Activated T-helper 17 cell treated with anti-CD3 and anti-CD28 coated beads, Interleukin-2, amount 50 U/mL, for 72 hours (primary cell): Measurements from ENCODE around the gene DERL3. TPM values are rescaled to one million over a fixed set of nuclear protein-coding genes. Genes with fewer than 3 reads are reported as not detected.
"Not testable (repeated sequence)": the region's sequence is repeated elsewhere in the genome, so short reads cannot be mapped to it uniquely, and the experiment has no call there.

Source experiments
- ATAC-seq: fragments of 150-1000 bp; cut with Tn5 transposase; replicated peaks from 2 replicates; pipeline ENCODE4 v1.10.0; 2021; ENCODE audit warnings: mild to moderate bottlenecking, moderate library complexity
- H3K27ac Mint-ChIP-seq: one replicate; pipeline ENCODE4 v1.8.0; 2022; ENCODE audit warnings: mixed read lengths
- H3K27me3 Mint-ChIP-seq: one replicate; pipeline ENCODE4 v1.8.0; 2022; ENCODE audit warnings: mixed read lengths
- H3K36me3 Mint-ChIP-seq: one replicate; pipeline ENCODE4 v1.8.0; 2022; ENCODE audit warnings: low read depth, mild to moderate bottlenecking, mixed read lengths
- H3K4me1 Mint-ChIP-seq: one replicate; pipeline ENCODE4 v1.8.0; 2022; ENCODE audit warnings: mixed read lengths
- H3K4me3 Mint-ChIP-seq: one replicate; pipeline ENCODE4 v1.8.0; 2022; ENCODE audit warnings: mild to moderate bottlenecking, mixed read lengths
- H3K9me3 Mint-ChIP-seq: one replicate; pipeline ENCODE4 v1.8.0; 2022; ENCODE audit warnings: mixed read lengths
- total RNA-seq, 2 donors: library from RNA; stranded (reverse); gene quantifications; one replicate each; pipeline ENCODE4 v1.2.3, GENCODE V29; 2022

Gene DERL3
- total RNA-seq: 1 to 10 TPM; 5.0 to 9.3 TPM

DNA sequence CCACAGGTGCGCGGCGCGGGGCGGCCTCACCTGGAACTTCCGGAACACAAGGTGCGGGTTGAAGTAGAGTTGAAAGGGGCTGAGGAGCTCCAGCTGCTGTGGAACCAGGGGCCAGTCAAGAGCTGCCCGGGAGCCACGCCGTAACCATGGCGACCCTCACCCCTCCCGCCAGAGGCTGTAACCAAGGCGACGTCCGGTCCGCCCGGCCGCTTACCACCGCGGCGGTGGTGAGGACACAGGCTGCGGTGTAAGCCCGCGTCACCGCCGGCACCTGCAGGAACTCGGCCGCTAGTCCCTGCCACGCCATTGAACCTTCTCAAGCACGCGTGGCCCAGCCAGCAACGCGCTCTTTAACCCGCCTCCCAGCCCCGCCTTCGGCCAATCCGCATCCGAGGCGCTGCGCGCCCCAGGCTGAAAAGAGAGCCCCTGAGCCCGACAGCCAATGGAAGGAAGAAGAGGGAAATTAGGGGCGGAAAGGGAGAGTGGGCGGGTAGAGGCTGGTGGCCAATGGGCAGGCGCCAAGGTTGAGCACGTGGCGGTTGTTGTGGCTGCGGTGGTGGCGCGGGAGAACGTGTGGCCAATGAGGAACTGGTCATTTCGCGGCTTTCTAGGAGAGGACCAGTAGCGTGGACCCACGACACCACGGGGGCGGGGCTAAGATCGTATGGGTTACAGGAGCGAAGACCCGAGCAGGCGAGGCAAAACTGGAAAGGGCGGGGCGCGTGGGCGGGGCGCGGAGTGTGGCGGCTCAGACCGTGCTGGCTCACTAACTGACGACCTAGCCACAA, at the start of gene DERL3:
DERL3 (minus strand) TSS at position 326 of the 788 bp plus-strand sequence; CDS start at position 307, 19 bp downstream.
- Mint-ChIP-seq H3K36me3 (peaks cover 7% of the 10 kb centered on the region), H3K4me3 (peak within 1 kb of the TSS; percentile 96), H3K27me3 (peaks cover 4% of the 10 kb centered on the region), H3K9me3 (no peaks in the 10 kb centered on the region), H3K4me1 (peaks cover 8% of the 10 kb centered on the region), H3K27ac (peak within 1 kb of the TSS; percentile 53)
- peak; percentile 94 for ATAC-seq

DNA sequence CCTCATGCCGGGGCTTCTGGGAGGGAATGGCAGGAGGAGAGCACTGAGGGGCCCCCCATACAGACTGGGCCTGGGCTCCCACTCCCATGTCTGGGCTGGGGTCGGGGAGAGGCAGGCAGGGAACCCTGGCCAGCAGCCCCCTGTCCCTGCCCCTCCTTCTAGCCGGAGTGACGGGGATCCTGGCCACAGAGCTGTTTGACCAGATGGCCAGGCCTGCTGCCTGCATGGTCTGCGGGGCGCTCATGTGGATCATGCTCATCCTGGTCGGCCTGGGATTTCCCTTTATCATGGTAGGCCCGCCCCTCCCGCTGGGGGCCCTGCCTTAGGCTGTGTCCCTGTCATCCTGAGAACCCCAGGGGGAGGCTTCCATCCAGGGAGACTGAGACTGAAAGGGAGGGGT, 45.3 kb upstream of the DERL3 start:
- Mint-ChIP-seq H3K27ac (no peak overlapping the region), H3K36me3 (no peaks in the 10 kb centered on the region), H3K4me1 (peaks cover 5% of the 10 kb centered on the region), H3K9me3 (no peaks in the 10 kb centered on the region), H3K27me3 (no peaks in the 10 kb centered on the region), H3K4me3 (no peak overlapping the region)
- no peak for ATAC-seq

DNA sequence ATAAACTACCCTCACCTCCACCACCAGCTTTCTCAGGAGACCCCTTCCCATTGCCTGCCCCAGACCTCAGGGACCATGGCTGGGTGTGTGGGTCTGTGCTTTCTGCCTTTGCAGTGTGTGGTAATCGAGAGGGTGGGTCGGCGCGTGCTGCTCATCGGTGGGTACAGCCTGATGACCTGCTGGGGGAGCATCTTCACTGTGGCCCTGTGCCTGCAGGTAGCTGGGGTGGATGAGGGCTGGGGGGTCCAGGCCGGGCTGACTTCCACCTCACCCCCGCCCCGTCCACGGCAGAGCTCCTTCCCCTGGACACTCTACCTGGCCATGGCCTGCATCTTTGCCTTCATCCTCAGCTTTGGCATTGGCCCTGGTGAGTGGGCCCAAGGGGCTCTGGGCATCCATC, 44.9 kb upstream of the DERL3 start:
- ATAC-seq: no peak
- peaks cover 5% of the 10 kb centered on the region for H3K4me1 Mint-ChIP-seq
- H3K4me3 Mint-ChIP-seq: no peak overlapping the region

GRCh38 chr22:23882370-23882769, 43.6 kb upstream of the DERL3 start:
- peak overlapping the region; percentile 80 for H3K27ac Mint-ChIP-seq
- H3K36me3 Mint-ChIP-seq: no peaks in the 10 kb centered on the region
- no peak for ATAC-seq
- H3K4me3 Mint-ChIP-seq: no peak overlapping the region
- H3K27me3 Mint-ChIP-seq: no peaks in the 10 kb centered on the region
- H3K9me3 Mint-ChIP-seq: no peaks in the 10 kb centered on the region
- H3K4me1 Mint-ChIP-seq: peaks cover 5% of the 10 kb centered on the region

More for the DNA sequence above, 44.9 kb upstream of the DERL3 start:
- no peaks in the 10 kb centered on the region for H3K9me3 Mint-ChIP-seq
- H3K36me3 Mint-ChIP-seq: no peaks in the 10 kb centered on the region
- H3K27ac Mint-ChIP-seq: no peak overlapping the region
- no peaks in the 10 kb centered on the region for H3K27me3 Mint-ChIP-seq

GRCh38 chr22:23878219-23878618, 39.4 kb upstream of the DERL3 start:
- Mint-ChIP-seq H3K27me3 (no peaks in the 10 kb centered on the region), H3K4me1 (peaks cover 5% of the 10 kb centered on the region), H3K27ac (no peak overlapping the region), H3K4me3 (no peak overlapping the region), H3K36me3 (no peaks in the 10 kb centered on the region), H3K9me3 (no peaks in the 10 kb centered on the region)
- no peak for ATAC-seq

DNA sequence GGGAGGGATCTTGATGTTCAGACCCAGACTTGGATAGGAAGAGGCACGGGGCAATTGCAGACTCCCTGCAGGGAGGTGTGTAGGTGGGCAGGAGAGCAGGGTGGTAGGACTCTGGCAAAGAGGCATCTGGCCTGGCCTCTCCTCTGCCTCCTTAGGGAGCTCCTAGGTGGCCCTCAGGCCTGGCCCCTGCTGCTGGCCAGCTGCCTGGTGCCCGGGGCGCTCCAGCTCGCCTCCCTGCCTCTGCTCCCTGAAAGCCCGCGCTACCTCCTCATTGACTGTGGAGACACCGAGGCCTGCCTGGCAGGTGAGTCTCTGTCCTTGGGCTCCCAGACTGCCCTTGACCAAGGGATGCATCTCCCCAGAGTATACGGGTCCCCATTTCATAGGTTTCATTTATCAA, 38.8 kb upstream of the DERL3 start:
- H3K27ac Mint-ChIP-seq: no peak overlapping the region
- no peaks in the 10 kb centered on the region for H3K36me3 Mint-ChIP-seq
- H3K4me1 Mint-ChIP-seq: peaks cover 5% of the 10 kb centered on the region
- no peaks in the 10 kb centered on the region for H3K9me3 Mint-ChIP-seq
- no peaks in the 10 kb centered on the region for H3K27me3 Mint-ChIP-seq
- no peak for ATAC-seq
- H3K4me3 Mint-ChIP-seq: no peak overlapping the region

- H3K36me3 Mint-ChIP-seq: no peaks in the 10 kb centered on the region
- H3K27me3 Mint-ChIP-seq: no peaks in the 10 kb centered on the region
- H3K27ac Mint-ChIP-seq: no peak overlapping the region
- no peaks in the 10 kb centered on the region for H3K9me3 Mint-ChIP-seq
- no peak for ATAC-seq
- H3K4me3 Mint-ChIP-seq: no peak overlapping the region
- H3K4me1 Mint-ChIP-seq: no peaks in the 10 kb centered on the region
Observed at GRCh38 chr22:23875801-23876200, 37.0 kb upstream of the DERL3 start.

DNA sequence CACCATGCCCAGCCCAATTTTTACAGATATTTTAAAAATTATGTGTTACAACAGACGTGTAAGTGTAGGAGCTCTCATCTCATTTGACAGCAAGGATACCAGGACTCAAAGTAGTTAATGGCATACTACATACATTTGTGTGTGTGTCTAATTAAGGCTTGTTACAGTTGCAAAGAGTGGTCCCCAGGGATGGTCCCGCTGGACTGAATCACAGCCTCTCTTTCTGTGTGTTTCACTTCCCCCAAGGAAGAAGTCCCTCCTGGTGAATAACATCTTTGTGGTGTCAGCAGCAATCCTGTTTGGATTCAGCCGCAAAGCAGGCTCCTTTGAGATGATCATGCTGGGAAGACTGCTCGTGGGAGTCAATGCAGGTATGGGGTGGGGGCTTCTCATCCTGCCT, 36.1 kb upstream of the DERL3 start:
- H3K36me3 Mint-ChIP-seq: no peaks in the 10 kb centered on the region
- no peaks in the 10 kb centered on the region for H3K9me3 Mint-ChIP-seq
- no peaks in the 10 kb centered on the region for H3K27me3 Mint-ChIP-seq
- H3K4me3 Mint-ChIP-seq: no peak overlapping the region
- ATAC-seq: no peak
- H3K27ac Mint-ChIP-seq: no peak overlapping the region
- H3K4me1 Mint-ChIP-seq: no peaks in the 10 kb centered on the region

DNA sequence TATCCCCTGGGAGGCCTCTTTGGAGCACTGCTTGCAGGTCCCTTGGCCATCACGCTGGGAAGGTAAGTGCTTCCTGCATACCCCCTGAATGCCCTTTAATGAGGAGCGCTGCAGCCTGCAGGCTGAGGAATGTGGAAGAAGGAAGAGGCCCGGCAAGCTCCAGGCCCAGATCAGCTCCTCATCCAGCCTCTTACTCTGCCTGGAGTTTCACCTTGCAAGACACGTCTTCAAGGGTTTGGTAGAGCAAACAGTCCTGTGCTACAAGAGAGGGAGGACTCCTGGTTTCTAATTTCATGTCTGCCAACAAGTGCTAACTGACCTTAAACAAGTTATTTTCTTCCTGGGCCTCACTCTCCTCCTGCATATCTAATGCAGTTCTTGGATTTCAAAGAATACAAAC, 29.8 kb upstream of the DERL3 start:
- H3K4me1 Mint-ChIP-seq: no peaks in the 10 kb centered on the region
- no peak overlapping the region for H3K27ac Mint-ChIP-seq
- no peaks in the 10 kb centered on the region for H3K36me3 Mint-ChIP-seq
- no peaks in the 10 kb centered on the region for H3K27me3 Mint-ChIP-seq
- H3K4me3 Mint-ChIP-seq: no peak overlapping the region
- no peak for ATAC-seq
- H3K9me3 Mint-ChIP-seq: no peaks in the 10 kb centered on the region

DNA sequence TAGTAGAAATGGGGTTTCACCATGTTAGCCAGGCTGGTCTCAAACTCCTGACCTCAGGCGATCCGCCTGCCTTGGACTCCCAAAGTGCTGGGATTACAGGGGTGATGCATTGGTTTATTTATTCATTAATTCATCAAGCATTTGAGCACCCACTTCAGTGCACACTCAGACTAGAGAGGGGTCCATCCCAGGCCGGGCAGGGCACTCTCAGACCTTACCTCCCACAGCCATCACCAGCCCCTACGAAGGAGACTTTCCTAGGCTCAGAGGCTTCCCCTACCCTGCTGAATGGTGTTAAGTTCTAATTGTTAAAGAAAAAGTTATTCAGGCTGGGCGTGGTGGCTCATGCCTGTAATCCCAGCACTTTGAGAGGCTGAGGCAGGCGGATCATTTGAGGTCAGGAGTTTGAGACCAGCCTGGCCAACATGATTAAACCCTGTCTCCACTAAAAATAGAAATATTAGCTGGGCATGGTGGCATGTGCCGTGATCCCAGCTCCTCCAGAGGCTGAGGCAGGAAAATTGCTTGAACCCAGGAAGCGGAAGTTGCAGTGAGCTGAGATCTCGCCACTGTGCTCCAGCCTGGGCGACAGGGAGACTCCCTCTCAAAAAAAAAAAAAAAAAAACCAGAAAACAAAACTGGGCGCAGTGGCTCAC, 25.8 kb upstream of the DERL3 start:
- H3K36me3 Mint-ChIP-seq, ATAC-seq, H3K9me3 Mint-ChIP-seq, H3K4me1 Mint-ChIP-seq, H3K4me3 Mint-ChIP-seq, H3K27ac Mint-ChIP-seq, H3K27me3 Mint-ChIP-seq: not testable (repeated sequence)

DNA sequence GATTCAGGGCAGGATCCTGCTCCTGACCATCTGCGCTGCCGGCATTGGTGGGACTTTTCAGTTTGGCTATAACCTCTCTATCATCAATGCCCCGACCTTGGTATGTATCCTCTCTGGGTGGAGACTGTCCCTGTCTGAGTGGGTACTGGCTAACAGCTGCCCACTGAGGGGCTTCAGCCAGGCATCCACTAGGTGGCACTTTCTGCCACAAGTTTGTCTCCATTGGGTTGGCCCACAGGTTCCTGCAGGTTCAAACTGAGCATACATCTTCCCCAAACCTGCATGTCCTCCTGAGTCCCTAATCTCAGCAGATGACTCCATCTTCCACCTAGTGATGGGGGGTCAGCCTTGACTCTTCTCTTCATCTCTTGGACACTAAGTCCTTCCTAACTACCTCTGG, 23.3 kb upstream of the DERL3 start:
- no peak overlapping the region for H3K27ac Mint-ChIP-seq
- ATAC-seq: no peak

DNA sequence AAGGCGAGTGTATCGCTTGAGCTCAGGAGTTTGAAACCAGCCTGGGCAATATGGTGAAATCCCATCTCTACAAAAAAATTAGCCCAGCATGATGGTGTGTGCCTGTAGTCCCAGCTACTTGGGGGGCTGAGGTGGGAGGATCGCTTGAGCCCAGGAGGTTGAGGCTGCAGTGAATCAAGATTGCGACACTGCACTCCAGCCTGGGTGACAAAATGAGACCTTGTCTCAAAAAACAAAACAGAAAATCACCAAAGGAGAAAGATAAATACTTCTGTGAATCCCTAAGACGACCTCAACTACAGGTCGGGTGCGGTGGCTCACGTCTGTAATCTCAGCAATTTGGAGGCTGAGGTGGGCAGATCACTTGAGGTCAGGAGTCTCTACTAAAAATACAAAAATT, 21.4 kb upstream of the DERL3 start:
- not testable (repeated sequence) for H3K4me3 Mint-ChIP-seq, H3K27me3 Mint-ChIP-seq, H3K9me3 Mint-ChIP-seq, H3K27ac Mint-ChIP-seq, H3K36me3 Mint-ChIP-seq, ATAC-seq
- H3K4me1 Mint-ChIP-seq: peaks cover 11% of the 10 kb centered on the region

More for the DNA sequence above, 23.3 kb upstream of the DERL3 start:
- Mint-ChIP-seq H3K27me3 (no peaks in the 10 kb centered on the region), H3K36me3 (no peaks in the 10 kb centered on the region), H3K4me1 (peaks cover 5% of the 10 kb centered on the region), H3K4me3 (no peak overlapping the region), H3K9me3 (no peaks in the 10 kb centered on the region)

- no peak overlapping the region for H3K27ac Mint-ChIP-seq
- peaks cover 11% of the 10 kb centered on the region for H3K4me1 Mint-ChIP-seq
Observed at GRCh38 chr22:23859201-23859600, 20.4 kb upstream of the DERL3 start.

DNA sequence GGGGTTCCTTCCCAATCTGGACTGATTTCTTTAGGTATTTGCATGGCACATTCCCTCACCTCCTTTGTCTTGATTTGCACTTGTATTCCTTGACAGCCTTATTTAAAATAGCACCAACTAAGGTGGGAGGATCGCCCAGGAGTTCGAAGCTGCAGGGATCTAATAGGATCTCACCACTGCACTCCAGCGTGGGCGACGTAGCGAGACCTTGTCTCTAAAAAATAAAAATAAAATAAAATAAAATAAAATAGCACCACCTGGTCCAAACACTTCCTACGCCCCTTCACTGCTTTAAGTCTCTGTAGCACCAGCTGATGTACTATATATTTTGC, 19.6 kb upstream of the DERL3 start:
- peak overlapping the region; percentile 88 for H3K27ac Mint-ChIP-seq
- H3K9me3 Mint-ChIP-seq: no peaks in the 10 kb centered on the region
- H3K27me3 Mint-ChIP-seq: no peaks in the 10 kb centered on the region
- H3K4me3 Mint-ChIP-seq: peak overlapping the region; percentile 93
- peaks cover 11% of the 10 kb centered on the region for H3K4me1 Mint-ChIP-seq
- no peaks in the 10 kb centered on the region for H3K36me3 Mint-ChIP-seq
- no peak for ATAC-seq

More at GRCh38 chr22:23859201-23859600, 20.4 kb upstream of the DERL3 start:
- Mint-ChIP-seq H3K27me3 (no peaks in the 10 kb centered on the region), H3K9me3 (no peaks in the 10 kb centered on the region), H3K36me3 (no peaks in the 10 kb centered on the region), H3K4me3 (peak overlapping the region; percentile 93)
- ATAC-seq: no peak
